NCI-H2171 (cell line): Measurements from ENCODE around the gene ZNF335.
"Not testable (repeated sequence)": the region's sequence is repeated elsewhere in the genome, so short reads cannot be mapped to it uniquely, and the experiment has no call there.

Experiments used
- DNase-seq: peaks from one replicate; lab custom pipeline; 2025; lab: John Stamatoyannopoulos, UW

ZNF335 gene

DNA sequence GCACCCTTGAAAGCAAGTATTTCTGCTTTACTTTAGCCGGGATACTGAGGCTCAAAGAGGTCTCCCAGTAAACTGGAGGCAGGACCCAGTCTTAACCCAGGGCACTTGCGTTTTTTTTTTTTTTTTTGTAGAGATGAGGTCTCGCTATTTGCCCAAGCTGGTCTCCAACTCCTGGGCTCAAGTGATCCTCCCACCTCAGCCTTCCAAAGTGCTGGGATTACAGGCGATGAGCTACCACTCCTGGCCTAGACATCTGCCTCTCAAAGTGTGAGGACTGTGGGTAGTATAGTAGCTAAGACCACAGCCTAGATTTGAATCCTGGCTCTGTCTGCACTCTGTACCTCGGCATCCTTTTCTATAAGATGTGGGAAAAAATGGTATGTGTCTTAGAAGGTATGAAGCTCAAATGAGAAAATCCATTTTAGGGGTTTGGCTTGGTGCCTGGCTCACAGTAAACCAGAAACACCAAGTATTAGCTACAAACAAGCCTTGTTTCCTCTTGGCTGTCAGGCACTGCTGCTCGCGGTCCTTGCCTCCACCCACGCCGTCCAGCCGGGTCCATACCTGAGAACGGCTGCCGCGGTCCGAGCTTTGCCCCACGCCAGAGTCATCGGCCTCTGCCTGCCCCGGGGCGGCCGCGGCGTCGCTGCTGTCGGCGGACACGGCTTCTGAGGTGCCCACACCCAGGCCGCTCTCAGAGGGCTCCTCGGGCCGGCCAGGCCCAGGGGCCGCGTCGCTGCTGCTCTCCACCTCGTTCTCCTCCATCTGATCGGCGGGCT is 1.2 kb downstream of the ZNF335 start:
- DNase-seq, result no peak

DNA sequence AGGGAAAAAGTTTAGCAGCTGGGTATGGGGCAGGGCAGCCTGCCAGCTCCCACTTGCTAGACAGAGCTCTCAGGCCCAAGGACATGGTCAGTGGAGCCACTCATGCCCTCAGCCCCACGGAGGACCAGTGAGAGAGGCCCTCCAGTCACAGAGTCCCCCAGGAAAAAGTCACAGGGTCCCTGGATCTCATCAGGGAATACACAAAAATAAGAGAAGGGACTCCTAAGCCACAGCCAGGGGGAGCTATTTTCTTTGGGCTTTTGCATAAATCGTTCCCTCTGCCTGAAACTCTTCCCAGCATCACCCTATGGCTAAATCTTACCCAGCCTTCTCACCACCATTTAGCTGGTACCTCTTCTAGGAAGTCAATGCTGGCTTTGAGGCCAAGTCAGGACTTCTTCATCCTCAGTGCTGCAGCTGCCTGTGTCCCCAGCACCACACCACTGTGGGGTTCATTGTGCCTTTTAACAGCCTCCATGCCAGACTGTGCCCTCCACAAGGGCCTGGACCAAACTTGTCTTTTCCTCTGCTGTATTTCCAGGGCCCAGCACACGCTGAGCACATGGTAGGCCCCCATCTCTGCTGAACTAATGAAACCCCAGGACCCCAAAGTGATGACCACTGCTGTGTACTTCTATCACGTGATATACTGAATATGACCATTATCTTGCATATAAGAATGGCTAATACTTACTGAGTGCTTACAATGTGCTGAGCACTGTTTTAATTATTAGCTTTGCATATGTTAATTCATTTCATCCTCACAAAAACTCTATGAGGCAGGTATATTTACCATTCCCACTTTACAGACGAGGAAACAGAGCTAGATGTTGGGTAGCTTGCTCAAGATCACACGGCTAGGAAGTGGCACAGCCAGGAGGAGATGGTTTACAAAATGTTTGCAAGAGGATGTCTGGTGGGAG is 2.0 kb downstream of the ZNF335 start:
- DNase-seq, result peak; percentile 64

DNA sequence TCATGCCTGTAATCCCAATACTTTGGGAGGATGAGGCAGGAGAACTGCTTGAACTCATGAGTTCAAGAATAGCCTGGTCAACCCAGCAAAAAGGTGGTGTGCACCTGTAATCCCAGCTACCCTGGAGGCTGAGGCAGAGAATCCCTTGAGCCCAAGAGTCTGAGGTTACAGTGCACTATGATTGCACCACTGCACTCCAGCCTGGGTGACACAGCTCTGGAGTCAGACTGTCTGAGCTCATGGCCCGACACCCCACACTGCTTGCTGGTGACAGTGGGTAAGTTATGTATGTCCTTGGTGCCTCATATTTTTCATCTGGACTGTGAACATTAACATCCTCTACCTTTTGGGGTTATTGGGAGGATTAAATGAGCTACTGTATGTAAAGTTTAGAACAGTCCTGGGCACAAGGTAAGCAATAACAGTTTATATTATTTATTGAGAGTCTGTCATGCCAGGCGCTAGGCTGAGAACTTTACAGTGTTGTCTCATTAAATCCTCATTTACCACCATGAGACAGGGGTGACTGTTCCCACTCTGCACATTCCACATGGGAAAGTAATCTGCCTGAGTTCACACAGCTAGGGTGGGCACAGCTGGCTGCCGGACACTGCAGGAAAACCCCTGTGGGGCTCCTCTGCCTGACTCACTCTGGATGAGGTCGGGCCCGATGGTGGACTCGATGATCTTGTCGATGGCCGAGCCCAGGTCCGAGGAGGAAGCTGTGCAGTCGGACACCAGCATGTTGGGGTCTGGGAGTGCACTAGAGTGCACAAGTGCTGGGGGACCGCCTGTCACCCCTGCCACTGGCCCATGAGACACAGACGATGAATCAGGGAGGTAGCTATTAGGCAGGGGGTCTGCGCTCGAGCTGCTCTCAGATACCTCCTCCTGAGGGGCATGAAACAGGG is 2.9 kb downstream of the ZNF335 start:
- DNase-seq, result no peak

DNA sequence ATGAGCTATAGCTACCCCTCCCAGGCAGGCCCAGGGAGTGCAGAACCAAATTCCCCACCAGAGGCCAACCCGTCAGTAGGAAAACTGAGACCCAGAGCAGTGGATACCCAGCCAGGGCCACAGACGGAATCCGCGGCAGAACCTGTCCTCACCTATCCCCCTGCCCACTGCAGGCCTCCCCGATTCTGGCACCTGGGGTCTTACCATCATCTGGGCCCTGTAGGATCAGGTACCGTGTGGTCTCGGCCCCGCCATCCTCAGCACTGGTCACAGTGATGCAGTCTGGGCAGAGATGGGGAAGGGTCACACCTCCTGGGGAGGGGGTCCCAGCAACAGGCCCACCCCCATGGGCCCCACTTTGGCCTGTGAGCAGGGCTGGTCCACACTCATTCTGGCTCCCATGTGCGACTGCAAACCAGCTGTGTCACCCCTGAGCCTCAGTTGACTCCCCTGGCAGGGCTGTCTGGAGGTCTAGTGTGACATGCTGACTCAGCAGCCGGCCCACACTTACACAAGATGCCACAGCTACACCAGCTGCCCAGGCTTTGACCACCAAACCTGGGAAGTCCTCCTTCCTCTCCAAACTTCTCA is 3.8 kb downstream of the ZNF335 start:
- no peak for DNase-seq

DNA sequence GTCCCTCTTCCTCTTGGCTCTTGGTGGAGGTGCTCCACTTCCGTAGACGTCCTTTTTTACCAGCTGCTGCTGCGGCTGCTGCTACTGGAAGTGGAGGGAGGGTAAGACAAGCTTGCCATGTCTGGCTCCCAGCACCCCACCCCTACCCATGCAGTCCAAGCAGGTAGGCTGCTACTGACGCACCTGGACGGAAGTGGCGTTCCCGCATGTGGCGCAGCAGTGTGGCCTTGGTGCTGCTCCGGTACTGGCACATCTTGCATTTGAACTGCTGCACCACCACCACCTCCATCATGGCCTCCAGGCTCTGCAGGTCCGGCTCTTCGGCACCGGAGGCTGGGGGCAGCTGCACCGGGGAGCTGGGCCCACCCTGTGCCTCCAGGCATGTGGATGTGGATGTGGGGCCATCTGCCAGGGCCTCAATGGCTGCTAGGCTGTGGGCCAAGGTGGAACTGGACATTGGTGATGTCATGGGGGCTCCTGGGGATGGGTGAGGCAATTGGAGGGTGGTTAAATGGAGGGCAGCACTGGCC is 4.4 kb downstream of the ZNF335 start:
- DNase-seq, result no peak

DNA sequence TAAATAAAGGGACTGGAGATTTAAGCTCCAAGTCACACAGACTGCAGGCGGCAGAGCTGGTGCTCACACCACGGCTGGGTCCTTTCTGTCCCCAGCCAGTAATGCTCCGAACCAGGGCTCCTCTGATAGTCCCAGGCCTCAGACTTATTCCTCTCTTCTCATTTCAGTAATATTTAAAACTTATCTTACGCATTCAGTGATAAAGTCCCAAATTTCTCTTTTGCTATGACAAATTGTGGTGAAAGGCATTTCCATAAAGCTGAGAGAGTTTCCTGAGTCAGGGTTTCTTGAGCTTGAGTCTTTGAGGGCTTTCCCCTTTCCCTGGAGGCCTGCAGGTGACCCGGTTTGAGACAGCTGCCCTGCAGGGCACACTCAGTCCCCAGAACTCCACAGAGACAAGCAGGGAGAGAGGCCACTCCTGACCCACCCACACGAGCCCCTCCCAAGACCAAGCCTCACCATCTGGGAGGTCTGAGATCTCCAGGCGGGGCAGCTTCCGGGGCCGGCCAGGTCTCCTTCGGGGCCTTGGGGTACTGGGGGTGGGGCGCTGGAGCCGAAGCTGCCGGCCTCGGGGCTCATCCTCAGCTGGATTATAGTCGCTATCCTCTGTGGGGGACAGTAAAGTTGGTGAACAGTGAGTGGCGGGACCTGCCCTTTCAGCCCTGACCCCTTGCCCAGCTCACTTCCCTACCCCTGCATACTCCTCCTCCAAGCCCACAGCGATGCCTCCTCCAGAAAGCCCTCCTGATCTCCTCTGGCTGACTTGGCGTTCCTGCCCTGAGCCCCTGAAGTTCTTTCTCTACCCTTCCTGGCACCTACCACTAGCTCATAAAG is 6.6 kb downstream of the ZNF335 start:
- DNase-seq, result no peak

DNA sequence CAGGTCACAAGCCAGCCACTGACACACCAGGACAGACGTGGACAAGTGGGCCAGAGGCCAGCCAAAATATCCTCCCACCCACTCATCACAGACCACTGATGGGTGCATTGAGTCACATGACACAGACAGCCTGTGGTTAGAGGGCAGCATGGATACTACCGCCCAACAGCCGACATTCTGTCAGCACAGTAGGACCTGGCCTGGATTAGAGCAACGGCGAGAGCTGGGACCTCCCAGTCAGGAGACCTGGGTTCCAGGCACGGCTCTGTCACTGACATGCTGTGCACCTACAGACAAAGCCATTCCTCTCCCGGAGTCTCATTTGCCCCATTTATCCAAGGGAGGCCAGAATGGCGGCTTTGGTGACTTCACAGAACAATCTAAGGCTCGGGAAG is 8.0 kb downstream of the ZNF335 start:
- DNase-seq, result no peak

DNA sequence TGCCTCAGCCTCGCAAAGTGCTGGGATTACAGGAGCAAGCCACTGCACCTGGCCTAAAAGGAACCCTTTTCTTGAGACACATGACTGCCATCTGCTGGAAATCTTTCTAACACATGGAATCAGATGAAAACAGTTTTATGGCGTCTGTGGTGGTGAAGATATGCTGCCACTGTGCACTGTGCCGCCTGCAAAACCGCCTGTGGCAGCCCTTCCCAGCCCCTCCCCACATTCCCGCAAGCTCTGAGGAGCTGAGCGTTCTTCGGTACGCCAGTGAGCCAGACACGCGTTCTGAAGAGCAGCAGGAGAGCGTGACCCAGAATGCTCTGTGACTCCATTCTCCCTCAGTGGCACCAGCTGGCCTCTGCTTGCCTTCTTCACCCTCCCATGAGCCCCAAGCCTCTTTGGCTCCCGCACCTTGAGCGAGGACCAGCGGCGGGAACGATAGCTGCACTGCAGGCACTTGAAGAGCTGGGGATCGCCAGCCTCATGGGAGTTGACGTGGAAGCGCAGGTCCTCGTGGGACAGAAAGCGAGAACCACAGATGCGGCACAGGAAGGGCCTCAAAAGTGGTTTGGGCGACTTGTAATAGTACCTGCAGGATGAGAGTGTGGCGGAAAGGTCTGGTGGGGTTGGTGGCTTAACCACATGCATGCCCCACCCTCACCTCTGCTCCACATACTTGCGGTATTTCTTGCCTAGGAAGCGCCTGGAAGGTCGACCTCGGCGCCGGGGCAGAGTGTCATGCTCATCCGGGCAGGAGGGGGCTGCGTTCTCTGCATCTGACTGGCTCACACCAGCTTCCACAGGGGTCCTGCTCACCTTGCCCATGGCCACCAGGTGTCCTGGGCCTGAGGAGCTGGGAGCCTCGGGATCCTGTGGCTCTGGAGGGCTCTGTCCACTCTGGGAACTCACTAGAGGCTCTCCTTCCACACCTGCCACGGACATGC is 8.7 kb downstream of the ZNF335 start:
- DNase-seq, result peak; percentile 54

DNA sequence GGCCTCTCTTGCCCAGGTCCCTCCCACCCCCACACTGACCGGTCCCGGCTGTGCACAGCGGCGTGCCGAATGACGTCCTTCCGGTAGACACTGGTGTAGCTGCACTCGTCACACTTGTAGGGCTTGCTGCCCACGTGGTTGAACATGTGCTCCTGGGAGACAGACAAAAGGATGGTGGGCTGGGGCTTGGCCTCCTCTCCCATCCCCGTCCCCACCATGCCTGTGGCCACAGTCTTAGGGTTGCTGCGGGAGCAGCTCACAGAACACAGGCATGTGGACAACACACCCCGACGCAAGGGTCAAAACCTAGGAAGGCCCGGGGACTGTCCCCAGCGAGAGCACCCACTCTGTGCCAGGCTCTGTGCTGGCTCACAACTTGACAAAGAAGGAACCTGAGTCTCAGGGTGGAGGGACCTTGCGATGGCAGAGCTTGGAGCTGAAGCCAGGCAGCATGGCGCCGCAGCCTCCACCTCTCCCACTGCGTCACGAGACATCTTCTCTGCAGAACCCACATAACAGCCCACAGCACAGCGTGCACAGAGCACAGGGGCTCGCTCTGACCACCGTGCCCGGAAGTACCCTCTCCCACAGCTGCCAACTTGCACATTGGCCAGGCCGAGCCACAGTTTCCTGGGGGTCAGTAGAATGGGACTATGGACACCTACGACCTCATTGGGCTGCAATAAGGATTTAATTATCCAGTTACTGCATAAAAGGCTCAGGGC is 9.8 kb downstream of the ZNF335 start:
- DNase-seq, result no peak

DNA sequence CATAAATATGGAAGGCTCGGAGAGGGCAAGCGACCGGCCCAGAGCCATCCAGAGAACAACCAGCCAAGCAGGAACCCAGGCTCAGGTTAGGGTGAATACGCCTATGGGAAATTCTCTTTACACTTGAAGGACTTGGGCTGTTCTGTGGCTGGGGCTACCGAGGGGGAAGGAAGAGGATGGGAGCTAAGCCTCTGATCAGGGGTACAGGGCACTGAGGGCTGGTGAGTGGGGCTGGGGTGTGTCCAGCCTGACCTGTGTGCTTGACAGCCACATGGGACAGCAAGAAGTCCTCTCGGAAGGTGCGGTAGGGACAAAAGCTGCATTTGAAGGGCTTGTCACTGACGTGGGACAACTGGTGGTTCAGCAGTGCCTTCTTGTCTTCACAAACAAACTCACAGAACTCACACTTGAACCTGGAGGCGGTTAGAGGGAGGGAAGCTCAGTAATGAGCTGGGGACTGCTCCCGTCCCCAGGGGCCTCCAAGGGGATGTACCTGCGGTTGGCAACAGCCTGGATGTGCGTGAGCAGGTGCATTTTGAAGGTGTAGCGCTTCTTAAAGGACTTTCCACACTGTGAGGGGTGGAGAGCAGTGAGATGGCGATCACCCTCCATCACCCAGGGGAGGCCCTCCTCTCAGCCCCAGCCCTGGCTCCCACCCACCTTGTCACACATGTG is 11.9 kb downstream of the ZNF335 start:
- DNase-seq, result no peak

DNA sequence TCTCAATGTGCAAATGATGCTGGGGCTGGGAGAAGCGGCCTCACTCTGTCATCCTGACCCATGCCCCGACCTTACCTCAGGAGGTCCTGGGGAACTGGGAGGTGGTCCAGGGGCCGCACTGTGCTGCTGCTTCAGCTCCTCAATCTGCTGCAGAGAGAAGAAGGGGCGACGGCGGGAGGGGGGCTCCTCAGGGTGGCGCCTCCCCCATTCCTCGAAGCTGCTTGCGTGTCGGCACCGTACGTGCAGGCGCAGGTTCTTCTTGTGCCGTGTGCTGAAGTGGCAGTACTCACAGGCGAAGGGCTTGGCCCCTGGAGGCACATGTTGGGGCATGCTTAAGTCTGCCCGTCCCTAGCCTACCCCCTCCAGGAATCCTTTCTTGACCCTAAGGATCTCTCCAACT is 12.9 kb downstream of the ZNF335 start:
- DNase-seq, result no peak

DNA sequence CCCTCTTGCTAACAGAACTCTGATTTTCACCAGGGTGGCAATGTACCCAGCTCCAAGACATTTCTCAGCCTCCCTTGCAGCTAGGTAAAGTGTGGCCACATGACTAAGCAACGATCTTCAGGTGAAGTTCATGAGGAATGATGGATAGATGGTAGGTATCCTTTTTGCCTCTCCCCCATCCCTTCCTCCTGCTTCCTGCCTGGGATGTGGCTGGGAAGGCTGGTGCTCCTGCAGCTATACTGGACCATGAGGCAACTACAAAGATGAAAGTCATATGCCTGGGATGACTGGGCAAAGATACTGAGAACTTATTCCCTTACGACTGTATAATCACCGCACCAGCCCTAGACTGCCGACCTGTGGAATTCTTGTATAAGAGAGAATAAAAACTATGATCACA is 13.4 kb downstream of the ZNF335 start:
- no peak for DNase-seq

DNA sequence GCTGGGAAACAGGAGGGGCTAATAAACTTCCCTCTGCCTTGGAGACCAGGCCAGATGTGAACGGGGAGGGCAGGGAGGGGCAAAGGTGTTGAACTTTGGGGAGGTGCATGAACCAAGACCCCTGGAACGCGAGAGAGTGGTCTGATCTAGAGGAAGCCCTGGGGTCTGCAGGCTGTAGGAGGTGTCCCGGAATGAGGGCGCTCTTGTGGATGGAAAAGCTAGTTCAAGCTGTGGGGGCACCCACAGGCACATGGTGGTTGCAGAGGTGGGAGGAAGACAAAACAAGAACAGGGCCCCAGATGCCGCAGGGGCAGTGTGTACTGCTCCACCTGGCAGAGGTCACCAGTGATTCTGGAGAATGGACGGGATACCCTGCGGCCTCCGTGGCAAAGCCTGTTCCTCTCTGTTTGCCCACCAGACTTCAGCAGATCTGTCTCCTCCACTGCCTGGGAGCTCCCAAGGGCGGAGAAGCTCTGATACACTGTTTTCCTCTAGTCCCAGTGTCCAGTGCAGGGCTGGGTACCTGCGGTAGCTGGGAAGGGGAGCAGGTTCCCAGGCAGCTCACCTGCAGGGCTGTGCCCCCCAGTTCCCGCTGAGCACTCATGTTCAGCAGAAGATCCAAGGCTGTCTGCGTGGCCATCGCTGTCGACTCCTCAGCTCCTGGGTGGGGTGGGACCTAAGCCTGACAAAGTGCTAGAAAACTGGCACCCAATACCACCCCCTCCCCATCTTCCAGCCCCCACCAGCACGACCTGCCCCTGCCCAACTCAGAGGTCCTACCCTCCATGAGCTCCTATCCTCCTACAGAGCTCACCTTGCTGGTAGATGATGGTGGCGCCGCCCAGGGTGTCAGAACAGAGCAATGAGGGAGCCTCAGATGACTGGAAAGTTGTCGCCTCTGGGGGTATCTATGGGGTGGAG is 14.7 kb downstream of the ZNF335 start:
- DNase-seq, result no peak

DNA sequence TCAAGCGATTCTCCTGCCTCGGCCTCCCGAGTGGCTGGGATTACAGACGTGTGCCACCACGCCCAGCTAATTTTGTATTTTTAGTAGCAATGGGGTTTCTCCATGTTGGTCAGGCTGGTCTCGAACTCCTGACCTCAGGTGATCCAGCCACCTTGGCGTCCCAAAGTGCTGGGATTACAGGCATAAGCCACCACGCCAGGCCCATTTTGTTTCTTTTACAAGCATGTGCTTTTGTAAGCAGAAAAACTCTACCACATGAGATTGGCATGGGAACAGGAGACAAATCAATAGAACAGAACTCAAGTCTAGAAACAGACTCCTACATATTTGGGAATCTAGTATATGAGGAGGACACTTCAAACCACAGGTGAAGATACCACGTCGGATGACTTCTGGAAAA is 15.7 kb downstream of the ZNF335 start:
- not testable (repeated sequence) for DNase-seq

DNA sequence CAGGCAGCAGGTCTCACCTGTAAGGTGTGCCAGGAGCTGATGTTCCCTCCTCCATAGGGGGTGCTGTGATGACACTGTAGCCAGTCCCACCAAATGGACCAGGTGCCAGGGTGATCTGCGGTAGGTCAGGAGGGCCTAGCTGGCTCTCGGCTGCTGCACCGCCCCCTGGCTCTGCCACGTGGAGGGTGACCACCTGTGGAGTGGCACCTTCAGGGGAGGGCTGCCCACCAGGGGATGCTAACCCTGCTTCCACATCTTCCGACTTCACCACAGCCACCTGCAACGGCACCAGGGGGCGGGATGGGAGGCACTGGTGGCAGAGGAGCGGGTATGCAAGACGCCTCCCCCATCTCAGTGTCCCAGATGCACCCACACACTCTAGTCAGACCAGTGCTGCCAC is 18.3 kb downstream of the ZNF335 start:
- no peak for DNase-seq

DNA sequence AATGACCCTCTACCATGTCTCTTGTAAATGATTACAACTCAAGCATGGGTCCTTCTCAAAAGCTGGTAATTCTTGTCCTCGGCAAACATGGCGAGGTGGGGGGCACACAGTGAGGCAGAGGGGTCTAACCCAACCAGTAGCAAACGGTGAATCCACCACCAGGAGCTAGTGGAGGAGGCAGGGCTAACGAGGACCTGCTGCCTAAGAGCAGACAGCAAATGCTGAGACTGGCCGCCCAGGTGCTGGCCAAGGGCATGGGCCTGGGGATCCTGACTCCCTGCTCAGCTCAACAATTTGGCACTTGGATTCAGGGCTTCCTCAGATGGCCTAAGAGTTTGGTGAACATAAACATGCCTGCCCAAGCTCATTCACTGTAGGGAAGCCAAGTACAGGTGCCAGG is 19.1 kb downstream of the ZNF335 start:
- DNase-seq, result no peak
